Brain microvascular endothelial cell (primary cell): ENCODE results near the gene SRF.

Source experiments
- DNase-seq: peaks from one replicate; pipeline ENCODE4 v3.0.0-alpha.2; 2020
- H3K27ac ChIP-seq: fragments of 250-450 bp; sonication (Bioruptor Pico); 2 replicates; pipeline ENCODE4 v1.5.1; 2020; ENCODE audit warnings: mild to moderate bottlenecking, moderate library complexity
- H3K27me3 ChIP-seq: fragments of 250-450 bp; sonication (Bioruptor Pico); replicated peaks from 2 replicates; pipeline ENCODE4 v1.5.1; 2020; ENCODE audit warnings: mild to moderate bottlenecking
- H3K36me3 ChIP-seq: fragments of 250-450 bp; sonication (Bioruptor Pico); replicated peaks from 2 replicates; pipeline ENCODE4 v1.5.1; 2020; ENCODE audit warnings: mild to moderate bottlenecking
- H3K4me3 ChIP-seq: 2 replicates; pipeline ENCODE4 v1.5.1; 2011; ENCODE audit warnings: low read depth, mild to moderate bottlenecking, control low read depth, low read length, moderate library complexity
- in situ Hi-C: cut with HindIII; loops from 2 replicates; pipeline ENCODE4 v1.10.0; 2017; ENCODE audit warnings: low sequenced_read_pairs, low pct_ligation_motif_present
- TF ChIP-seq, protein P1 (sequence below): IDR thresholded peaks from 2 replicates; pipeline ENCODE4 v1.5.1; 2011; ENCODE audit warnings: low read depth, mild to moderate bottlenecking, moderate library complexity, low read length, control low read depth, inconsistent platforms; ENCODE audit errors: missing control alignments

The SRF gene

DNA sequence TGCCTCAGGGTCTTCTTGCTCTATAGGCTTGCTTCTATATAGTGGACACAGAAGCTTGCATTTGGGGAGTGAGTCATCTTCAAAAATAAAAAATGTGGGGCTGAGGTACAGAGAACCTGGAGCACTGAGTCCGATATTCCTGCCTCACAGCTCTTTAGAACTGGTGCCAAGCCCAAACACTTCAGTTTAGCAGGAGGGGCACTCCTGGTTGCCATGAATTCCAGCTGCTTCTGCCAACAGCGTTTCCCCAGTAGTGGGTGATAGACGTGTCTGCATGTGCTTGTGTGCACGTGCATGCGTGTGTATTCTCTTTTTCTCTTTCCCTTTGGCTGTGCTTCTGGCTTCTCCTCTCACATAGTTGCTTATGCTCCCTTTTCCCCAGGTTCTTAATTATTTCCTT is 46.3 kb downstream of the SRF start:
- no peaks in the 10 kb centered on the region for H3K27me3 ChIP-seq
- H3K27ac ChIP-seq, result no peak overlapping the region
- DNase-seq, result no peak
- in situ Hi-C loops, result no loop called here
- H3K4me3 ChIP-seq, result no peak overlapping the region
- TF ChIP-seq, protein P1, sequence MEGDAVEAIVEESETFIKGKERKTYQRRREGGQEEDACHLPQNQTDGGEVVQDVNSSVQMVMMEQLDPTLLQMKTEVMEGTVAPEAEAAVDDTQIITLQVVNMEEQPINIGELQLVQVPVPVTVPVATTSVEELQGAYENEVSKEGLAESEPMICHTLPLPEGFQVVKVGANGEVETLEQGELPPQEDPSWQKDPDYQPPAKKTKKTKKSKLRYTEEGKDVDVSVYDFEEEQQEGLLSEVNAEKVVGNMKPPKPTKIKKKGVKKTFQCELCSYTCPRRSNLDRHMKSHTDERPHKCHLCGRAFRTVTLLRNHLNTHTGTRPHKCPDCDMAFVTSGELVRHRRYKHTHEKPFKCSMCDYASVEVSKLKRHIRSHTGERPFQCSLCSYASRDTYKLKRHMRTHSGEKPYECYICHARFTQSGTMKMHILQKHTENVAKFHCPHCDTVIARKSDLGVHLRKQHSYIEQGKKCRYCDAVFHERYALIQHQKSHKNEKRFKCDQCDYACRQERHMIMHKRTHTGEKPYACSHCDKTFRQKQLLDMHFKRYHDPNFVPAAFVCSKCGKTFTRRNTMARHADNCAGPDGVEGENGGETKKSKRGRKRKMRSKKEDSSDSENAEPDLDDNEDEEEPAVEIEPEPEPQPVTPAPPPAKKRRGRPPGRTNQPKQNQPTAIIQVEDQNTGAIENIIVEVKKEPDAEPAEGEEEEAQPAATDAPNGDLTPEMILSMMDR, result no peak
- no peaks in the 10 kb centered on the region for H3K36me3 ChIP-seq

DNA sequence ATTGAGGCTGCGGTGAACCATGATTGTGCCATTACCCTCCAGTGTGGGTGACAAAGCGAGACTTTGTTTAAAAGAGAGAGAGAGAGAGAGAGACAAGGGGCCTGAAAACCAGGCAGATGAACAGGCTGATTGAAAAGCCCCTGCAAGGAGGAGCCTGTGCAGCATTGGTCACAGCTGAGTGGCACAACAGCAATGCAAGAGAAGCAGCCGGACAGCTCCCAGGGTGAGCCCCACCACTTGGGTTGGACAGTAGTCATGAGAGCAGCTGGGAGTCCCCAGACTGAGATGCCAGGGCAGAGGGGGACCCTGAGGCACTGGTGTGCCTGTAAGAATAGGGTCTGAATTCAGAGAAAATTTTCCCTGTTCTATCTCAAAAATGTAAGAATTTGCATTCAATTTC is 48.0 kb downstream of the SRF start:
- in situ Hi-C loops, result no loop called here
- Histone ChIP-seq H3K4me3 (no peak overlapping the region), H3K27me3 (no peaks in the 10 kb centered on the region), H3K36me3 (peaks cover 3% of the 10 kb centered on the region), H3K27ac (no peak overlapping the region)
- no peak for DNase-seq
- TF ChIP-seq, protein P1, result no peak

DNA sequence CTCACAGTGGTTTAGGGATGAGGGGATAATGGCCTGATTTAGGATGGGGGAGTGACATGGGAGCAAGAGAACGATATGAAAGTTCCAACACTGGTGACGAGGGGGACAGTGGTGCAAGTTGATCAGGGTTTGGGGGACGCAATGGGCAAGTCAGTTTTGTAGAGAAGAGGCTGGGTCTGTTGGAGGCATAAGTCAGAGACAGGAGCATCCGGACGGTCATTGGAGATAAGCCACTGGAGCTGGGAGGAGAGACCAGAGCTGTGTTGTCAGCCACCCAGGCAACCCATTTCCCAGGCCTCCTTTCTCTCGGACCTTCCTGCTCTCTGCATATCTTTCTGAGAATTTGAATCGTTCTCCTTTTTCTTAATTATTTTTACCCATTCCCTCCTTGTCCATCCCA is 48.7 kb downstream of the SRF start:
- Histone ChIP-seq H3K27me3 (no peaks in the 10 kb centered on the region), H3K4me3 (no peak overlapping the region), H3K27ac (no peak overlapping the region), H3K36me3 (peaks cover 3% of the 10 kb centered on the region)
- in situ Hi-C loops, result no loop called here
- DNase-seq, result no peak
- TF ChIP-seq, protein P1, result no peak

DNA sequence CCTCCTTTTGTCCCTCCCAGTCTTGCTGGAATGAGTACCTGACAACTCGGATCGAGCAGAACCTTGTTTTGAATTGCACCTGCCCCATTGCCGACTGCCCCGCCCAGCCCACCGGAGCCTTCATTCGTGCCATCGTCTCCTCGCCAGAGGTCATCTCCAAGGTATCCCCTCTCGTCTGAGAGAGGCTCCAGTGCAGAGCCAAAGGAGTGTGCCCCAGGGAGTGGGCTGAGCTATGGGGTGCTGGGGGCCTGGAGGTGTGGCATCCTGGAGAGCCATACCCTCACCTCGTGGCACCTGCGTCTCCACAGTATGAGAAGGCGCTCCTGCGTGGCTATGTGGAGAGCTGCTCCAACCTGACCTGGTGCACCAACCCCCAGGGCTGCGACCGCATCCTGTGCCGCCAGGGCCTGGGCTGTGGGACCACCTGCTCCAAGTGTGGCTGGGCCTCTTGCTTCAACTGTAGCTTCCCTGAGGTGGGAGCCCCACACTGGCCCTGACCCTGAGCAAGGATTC is 49.4 kb downstream of the SRF start:
- TF ChIP-seq, protein P1, result no peak
- H3K27me3 ChIP-seq, result no peaks in the 10 kb centered on the region
- H3K4me3 ChIP-seq, result no peak overlapping the region
- H3K36me3 ChIP-seq, result peaks cover 3% of the 10 kb centered on the region
- H3K27ac ChIP-seq, result no peak overlapping the region
- in situ Hi-C loops, result no loop called here
- DNase-seq, result no peak

DNA sequence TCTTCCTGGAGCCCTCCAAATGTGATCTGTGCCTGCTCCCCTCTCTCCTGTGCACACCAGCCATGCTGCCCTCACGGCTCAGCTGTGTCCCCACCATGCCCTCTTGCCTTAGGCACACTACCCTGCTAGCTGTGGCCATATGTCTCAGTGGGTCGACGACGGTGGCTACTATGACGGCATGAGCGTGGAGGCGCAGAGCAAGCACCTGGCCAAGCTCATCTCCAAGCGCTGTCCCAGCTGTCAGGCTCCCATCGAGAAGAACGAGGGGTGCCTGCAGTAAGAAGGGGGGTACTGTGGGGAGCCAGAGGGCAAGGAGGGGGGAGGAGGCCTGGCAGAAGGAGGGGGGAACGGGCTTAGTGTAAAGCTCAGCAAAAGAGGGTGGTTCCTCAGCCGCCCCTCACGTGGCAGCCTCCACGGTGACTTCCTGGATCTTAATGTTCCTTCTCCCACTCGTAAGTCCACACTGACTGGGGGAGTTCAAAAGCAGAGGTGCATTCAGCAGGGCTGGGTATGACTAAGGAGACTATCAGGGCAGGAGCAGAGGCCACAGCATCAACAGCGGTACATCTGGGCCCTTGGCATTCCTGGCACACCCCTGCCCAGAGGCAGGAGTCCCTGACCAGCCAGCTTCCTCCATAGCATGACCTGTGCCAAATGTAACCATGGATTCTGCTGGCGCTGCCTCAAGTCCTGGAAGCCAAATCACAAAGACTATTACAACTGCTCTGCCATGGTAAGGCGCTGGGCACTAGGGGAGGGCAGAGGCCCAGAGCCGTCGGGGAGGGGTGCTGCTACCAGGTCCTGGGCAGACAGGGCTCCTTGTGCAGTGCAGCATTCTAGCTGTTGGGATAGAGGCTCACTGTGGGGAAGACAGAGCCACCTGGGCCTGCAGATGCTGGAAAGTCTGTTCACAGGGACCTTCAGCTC is 50.2 kb downstream of the SRF start:
- Histone ChIP-seq H3K4me3 (no peak overlapping the region), H3K27ac (no peak overlapping the region), H3K36me3 (peaks cover 3% of the 10 kb centered on the region), H3K27me3 (no peaks in the 10 kb centered on the region)
- TF ChIP-seq, protein P1, result no peak
- no peak for DNase-seq
- in situ Hi-C loops, result no loop called here
